Effector CD8-positive, alpha-beta T cell (primary cell): Measurements from ENCODE around the gene SP6.

Experiments
- DNase-seq: peaks from one replicate; lab custom pipeline; 2025; lab: John Stamatoyannopoulos, UW

Gene SP6

DNA sequence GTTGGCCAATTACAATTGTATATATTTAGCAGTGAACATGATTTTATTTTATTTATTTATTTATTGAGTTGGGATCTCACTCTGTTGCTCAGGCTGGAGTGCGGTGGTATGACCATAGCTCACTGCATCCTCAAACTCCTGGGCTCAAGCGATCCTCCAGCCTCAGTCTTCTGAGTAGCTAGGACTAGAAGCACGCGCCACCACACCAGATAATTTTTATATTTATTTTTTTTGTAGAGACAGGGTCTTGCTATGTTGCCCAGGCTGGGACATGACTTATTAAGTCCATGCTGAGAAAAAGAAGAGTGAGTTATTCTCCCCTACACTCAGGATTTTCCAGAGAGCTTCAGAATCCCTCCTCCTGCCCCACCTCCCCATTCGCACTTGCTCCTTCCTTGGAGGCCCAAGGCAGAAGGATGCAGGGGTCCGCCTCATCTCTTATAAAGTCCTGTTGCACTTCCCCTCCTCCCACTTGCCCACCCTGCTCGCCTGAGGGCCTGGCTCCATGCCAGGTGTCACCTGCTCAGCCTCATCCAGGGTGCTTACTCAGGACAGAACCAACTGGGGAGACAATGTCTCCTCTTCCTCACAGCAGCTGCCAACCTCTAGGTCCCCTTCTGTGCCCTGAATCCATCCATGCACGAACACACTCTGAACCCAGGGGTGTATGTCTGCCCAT is 29.0 kb upstream of the SP6 start:
- no peak for DNase-seq

DNA sequence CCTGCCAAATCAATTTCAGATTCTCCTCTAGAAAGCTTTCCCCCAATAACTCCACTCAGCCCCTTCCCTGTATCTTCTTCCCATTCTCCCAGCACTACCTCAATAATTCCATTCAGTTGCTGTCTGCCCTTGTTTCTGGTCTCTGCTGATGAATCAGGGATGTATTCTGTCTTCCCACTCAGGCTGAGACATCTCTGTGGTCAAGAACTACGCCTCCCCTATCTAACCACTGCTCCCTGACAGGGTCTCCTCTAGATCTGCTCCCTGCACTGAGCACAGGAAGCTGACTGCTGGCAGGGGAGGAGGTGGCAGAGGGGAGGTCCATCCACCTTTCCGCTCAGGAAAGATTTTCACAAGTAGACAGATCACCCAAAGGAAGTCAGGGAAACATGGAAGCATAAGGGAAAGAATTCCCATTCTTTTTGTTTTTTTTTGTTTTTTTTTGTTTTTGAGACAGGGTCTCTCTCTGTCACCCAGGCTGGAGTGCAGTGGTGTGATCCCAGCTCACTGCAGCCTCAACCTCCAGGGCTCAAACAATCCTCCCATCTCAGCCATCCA is 28.1 kb upstream of the SP6 start:
- DNase-seq, result no peak

DNA sequence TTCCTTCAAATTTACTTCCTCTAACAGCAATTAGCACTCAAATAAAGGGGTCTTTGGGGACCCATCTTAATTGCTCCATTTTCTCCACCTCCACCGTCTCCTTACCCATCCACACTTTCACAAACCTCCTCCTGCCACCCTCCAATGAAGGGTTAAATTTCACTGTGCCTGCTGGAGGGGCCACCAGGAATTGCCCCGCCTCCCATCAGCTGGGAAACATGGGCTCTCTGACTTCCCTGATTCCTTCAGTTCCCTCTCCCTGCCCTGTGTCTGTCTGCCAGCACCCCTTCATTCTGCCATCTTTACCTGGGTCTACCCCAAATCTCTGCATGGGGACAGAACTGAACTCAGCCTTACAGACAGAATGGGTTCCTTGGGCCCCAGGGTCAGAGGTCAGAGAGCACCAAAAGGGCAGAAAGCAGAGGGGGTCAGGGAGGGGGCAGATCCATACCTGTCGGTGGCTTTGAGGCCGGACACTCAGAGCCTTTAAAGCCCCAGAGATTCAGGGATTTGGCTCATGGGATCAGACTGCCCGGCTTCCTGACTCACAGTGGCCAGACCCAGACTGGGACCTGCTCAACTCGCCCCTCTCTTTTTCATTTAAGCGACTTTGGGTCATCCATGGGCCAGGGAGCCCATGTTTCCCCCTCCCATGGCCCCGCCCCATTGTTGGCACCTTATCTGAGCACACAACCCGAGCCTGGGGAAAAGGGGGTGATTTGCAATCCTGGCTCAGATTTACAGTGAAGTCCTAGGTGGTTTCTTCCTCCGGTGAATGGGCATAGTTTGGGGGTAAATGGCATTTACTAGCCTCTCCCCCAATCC is 27.5 kb upstream of the SP6 start:
- DNase-seq, result no peak

DNA sequence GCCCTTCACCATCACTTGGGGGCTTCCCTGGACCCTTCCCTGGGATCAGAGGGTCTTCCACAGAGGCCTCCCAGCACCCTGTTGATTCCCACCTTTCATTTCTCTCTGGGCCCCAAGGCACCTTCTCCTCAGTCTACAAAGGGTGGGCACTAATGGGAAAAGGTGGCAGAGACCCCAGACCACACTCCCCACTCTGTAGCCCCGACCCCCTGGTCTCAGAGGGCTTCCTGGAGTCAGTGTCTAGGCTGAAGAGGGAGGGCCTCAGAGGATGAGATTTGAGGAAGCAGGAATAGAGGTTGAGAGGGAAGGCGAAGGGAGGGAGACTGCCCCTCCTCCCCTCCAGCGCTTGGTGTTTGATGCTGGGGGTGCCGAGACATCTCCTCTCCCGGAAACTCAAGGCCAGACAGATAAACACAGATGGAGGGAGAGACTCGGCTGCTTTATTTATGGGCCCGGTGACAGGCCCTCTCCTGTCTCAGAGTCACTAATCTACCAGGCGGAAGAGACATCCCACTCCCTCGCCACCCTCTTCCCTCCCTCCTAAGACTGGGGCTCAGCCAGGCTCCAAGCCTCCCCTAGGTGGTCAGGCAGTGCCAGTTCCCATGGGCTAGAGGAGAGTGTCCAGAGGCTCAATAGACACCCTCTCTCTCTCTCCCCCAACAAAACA is 26.5 kb upstream of the SP6 start:
- DNase-seq, result no peak

DNA sequence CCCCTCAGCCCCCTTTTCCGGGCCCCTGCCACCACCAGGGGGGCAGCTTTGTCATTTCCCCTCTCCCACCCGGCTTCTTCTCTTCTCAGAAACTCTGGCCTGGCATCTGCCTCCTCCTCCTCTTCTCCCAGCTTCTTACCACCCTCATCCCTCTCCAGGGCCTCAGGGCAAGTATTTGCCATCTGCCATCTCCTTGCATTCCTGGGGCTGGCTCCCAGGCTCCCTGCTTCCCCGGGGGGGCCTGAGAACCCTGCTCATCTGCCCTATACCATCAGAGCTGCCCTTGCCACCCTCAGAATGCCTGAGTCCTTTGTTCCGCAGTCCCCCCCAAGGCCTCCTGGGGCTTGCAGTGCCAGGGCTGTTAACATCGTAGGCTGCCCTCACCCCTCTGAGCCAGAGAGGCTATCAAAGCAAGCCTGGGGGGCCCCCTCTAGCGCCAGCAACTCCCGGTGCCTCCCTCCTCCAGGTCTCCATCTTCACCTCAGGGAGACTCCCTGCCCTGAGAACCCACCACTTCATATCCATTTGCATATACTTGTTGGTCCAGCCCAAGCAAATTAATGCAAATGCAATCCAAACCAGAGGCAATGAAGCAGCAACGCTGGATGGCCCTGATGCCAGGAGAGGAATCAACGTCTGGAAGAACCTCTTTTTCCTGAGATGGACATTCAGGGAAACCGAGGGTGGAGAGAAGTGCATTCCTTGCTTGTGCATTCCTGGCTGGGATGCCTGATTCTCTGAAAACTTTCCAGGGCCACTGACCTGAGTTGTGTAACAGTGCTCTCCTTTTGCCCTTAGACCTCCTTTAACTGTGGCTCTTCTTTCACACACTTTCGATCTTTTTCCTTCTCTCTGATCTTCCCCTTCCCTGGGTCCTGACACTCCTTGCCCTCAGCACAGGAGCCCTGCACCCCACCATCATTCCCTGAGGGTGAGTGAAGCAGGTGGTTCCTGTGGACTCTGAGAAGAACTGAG is 24.3 kb upstream of the SP6 start:
- DNase-seq, result no peak

DNA sequence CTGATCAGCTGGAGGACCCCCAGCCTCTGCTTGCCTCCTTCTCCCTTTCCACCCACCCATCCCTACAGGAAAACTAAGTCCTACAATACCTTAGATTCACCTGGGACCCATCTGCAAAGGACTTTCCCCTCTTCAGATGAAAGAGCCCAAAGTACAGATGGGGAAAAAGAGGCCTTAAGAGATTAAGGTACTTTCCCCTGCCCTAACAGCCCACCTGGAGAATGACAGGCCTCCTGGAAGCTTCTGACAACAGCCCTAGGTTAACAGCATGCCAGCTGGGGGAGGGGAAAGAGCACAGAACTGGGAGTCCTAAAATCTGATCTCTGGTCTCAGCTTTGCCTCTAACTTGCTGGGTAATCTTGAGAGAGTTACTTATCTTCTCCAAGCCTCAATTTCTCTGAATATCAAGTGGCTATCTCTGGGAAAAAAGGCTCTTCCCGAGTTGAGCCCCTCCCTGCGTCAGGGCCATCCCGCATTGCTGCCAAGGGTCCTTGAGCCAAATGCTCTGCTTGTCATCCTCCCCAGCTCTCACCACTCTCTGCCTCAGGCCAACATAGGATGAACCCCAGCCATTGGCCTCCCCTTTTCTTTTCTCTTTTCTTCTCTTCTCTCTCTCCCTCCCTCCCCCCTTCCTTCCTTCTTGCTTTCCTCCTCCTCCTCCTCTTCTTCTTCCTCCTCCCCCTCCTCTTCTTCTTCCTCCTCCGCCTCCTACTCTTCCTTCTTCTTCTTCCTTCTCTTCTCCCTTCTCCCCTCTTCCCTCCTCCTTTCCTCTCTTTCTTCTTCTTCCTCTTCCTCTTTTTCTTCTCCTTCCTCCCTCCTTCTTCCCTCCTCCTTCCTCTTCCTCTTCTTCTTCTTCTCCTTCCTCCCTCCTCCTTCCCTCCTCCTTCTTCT is 22.5 kb upstream of the SP6 start:
- DNase-seq, result no peak

DNA sequence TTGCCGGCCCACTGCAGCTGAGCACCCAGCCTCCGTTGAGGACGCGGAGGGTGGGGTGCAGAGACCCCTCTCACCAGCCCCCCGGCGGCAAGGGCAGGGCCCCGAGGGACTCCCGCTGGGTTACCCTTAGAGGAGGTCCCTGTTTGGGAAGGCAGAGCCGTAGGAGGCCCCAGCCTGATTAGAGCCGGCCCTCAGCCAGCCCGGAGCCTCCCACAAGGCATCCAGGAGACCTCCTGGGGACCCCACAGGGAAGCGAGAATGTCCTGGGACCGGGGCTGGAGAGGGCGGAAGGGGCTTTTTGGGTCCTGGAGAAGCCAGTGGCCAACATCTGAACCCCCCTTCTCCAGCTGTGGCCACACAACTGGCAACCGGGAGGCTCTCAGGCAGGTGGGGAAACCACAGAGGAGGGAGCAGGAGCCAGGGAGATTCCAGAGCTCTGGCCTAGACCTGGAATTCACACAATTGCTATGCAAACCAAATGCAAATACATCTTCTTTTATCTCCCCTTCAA is 21.7 kb upstream of the SP6 start:
- DNase-seq, result no peak

DNA sequence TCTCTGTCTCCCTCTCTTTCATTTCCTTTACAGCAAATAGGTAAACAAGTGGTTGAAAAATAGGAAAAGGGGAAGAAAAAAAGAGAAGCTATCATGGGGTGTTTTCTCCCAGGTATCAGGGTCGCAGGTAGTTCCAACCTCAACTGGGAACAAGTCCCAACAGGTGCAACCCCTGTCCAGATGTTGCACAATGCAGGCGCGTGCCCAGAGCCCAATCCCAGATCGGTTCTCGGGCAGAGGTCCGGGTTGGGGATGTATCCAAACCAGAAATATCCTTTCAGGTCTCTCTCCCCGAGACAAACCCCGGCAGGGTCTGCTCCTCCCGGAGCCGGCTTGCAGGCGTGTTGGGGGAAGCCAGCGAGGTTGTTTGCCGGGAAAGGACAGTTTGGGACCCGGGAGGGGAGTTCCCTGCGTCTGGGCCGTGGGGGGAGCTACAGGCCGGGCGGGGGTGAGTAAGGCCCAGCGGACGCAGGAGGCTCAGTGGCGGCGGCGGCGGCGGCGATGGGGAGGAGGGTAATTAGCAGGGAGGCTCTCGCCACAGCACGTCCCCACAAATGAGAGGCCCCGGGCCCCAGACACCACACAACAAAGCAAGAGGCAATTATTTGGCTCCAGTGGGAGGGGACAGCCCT is 21.2 kb upstream of the SP6 start:
- no peak for DNase-seq

DNA sequence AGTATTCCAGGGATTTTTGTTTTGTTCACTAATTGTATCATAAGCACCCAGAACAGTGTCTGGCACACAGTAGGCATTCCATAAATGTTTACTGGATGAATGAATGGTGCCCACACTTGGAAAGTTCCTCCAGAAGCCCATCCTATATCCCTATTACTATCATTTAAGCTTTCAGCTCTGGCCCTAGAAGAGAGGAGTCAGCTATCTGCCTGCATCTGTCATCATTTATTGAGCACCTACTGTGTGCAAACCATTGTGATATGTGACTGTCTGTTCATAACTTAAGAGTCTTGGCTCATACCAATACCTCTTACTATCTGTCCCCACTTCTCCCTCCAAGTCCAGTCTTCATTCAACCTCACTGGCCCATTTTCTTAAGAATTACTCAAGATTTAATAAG is 20.1 kb upstream of the SP6 start:
- DNase-seq, result no peak

DNA sequence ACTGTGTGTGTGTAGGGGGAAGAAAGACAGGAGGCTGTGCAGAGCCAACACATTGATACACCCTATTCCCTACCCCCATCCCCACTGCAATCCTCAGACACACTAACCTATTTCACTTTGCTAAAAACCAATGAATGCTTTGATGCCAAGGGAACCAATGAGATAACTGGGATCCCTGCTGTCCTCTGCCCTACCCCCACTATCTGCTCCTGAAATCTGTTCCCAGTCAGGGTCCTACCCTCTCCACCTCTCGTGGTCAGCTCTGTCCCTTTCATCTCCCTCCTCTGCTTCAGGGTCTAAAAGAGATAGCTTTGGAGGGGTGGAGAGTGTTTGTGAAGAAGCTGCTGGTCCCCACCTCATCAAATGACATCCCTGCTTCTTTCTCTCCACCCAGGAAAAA is 19.1 kb upstream of the SP6 start:
- DNase-seq, result no peak

DNA sequence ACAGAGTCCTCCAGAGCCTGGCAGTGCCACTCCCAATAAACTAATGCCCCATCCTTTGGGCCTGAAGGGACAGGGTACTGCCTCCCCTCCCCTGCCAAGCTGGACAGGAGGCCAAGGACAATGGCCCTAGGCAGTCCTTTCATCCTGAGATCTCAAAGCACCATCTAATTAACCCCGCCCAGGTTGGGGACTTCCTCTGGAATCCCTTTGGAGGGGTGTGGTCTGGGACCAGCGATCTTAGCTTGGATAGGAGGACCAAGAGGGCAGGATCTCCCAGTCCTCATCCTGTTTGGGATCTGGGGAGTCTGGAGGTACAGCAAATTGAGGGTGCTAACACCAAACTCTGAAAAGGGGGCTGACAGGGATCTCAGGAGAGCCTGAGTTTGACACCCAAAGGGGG is 18.2 kb upstream of the SP6 start:
- DNase-seq, result no peak

DNA sequence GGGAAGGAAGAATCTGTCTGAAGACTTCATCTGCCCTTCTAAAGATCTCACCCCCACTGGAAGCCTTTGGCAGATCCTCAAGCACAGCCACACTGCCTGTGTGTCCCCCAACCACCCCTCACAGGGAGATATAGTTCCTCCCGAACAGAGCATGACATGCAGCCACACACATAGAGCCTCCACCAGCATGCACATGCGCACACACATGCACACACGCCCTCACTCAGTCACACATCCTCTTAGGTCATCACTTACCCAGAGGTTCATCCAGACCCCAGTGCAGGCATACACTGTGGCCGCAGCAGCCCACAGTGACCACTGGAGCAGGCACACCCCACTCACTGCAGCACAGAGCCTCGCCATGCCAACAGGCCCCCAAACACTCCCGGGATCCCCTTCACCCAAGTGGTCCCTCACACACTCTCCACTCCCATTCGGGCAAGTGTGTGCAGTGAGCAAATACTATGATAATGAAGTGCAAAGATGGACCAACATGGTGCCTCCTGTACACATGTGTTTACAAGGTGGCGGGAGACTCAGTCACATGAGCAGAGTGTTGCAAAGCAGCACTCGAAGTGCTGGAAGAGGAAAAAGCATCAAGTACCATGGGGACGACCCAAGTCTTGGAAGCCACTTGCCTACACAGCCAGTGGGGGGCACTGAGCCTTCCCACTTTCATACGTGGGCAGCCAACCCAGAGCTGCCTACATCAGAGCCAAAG is 17.0 kb upstream of the SP6 start:
- DNase-seq, result no peak

DNA sequence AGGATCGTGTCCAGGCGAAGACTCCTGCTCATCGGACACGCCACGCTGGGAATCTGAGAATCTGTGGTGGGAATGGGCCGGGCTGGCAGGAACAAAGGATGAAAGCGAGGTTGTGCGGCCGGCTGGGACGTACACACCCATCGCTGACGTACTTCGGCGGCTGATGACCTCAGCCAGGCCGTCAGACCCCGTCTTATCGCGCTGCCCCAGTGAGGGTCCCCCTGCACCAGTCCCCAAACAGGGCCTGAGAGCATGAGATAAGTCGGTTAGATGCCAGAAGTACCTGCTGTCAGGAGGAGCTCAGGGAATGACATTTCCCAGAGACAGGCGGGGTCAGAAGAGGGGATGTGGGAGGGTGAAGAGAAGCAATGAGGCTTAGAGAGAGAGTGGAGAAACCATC is 16.0 kb upstream of the SP6 start:
- no peak for DNase-seq

DNA sequence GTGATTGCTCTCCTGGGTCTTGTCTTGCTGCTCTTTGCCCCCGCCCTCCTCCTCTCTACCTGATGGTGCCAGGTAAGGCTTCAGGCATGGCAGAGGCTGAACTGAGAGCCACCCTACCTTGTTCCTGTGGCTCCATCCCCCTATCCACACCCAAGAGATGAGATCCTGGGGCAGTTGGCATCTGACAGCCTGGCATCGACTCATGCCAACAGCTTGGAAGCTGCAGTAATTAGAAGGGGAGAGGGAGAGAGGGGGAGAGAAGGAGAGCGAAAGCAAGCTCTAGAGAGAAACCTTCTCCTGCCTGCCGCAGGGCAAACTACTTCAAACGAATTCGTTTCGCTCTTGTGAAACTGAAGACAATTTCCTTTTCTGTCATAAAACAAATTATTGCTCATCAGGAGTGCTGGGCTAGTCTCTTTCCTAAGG is 13.8 kb upstream of the SP6 start:
- no peak for DNase-seq

DNA sequence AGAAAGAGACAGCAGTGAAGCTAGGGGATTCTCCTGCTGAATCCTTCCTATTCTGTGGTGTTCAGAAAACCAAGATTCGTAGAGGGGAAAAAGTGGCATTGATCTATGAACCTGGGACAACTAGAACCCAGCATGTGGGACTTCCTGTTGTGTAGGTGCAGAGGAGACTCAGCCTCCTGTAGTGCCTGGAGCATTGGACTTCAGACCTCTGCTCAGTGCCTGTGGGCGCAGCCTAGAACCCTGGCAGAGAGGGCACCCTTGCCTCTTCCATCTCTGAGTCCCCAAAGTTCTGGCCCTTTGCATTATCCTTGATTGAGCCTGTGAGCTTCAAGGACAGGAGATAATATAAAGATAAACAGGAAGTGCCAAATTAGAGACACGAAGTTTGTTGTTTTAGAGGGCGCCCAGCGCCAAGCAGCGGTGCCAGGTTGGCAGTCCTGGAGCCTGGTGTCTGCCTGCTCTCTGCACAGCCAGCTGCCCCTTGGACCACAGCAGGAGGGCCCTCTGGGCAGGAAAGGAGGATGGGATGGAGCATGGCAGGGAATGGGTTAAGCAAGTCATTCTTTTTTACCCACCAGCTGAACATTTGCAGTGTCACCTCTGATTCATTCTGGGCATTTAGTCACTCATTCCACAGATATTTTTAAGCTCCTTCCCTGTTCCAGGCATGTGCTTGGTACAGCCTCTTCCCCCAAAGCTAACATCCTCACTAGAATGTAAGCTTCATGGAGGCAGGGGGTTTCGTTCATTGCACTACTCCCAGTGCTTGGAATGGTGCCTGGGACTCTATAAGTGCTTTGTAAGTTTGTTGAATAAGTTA is 11.9 kb upstream of the SP6 start:
- no peak for DNase-seq

DNA sequence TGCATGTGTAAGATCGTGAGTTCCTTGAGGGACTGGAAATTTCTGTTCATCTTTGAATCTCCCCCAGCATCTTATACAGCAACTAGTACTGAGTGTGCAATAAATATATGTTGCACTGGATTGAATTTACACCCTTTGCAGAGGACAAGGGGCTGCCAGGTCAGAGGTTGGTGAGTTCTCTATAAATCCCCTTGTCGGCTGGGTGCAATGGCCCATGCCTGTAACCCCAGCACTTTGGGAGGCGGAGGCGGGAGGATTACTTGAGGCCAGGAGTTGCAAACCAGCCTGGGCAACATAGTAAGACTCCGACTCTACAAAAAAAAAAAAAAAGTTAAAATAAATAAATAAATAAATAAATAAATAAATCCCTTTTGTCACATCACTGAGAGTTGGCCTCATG is 9.4 kb upstream of the SP6 start:
- DNase-seq, result no peak

DNA sequence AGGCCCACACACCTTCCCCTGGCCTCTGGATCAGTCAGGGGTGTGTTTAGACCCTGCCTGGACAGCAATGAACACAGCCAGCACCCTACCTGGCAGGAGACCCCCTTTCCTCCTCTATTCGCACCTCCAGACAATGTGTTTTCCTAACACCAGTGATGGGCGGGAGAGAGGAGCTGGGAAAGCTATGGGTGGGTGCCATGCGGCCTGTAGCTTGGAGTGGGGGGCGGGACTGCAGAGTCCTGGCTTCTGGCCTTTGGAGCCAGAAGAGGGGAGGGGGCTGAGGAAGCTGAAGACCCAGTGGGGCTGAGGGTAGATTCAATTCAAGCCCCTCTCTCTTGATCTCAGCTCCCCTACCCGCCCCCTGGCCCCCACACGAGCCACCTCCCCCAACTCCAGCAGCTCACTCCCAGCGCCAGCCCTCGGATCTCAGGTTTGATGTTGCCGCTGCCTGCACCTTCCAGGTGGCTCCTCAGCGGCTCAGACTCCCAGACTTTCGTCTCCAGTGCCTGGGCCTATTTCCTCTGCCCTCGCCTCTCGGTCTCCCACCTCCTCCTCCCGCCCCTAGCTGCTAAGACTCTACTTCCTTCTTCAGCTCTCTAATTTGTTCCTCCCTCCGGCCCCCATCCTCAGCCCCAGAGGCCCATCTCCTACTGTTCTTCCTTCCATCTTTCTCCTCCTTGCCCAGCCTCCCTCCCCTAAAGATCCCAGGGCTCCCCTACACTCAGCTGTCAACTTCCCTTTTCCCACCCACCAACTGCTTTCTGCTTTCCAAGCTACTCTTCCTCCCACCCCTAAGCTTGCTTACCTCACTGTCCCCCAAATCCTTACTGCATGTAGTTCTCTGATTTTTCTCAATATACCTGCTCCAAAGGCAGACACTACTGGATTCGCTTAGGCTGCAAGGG is 6.8 kb upstream of the SP6 start:
- no peak for DNase-seq
